T-cell (primary cell): Measurements from ENCODE around the gene SREBF2. TPM values are rescaled to one million over a fixed set of nuclear protein-coding genes. Genes with fewer than 3 reads are reported as not detected.

ENCODE experiments used
- ATAC-seq, 4 experiments: fragments of 200-7000 bp in 3 of 4; fragments of 150-1000 bp in 1 of 4; cut with Tn5 transposase; replicated peaks in 1 of 4; 1 replicate in 3 of 4; 2 replicates in 1 of 4; pipeline ENCODE4 v1.10.0; 2021; ENCODE audit warnings: moderate library complexity in 3 of 4, mild to moderate bottlenecking in 2 of 4, moderate number of reproducible peaks in 1 of 4
- CTCF ChIA-PET, 2 donors: fragments of 300-600 bp; sonication (Branson Sonifier 250); formaldehyde crosslinking; loops; one replicate each; lab custom pipeline; 2022; ENCODE audit warnings: antibody characterized with exemption in 2 of 2; lab: Charles Lee
- POLR2A ChIA-PET, 2 donors: fragments of 300-600 bp; sonication (Branson Sonifier 250); formaldehyde crosslinking; loops; one replicate each; lab custom pipeline; 2022; ENCODE audit warnings: antibody characterized with exemption in 2 of 2; lab: Charles Lee
- DNase-seq, 35 experiments: peaks; one replicate each; pipeline versions ENCODE4 v3.0.0 to v3.0.0-alpha.2; 2013 to 2023
- H3K27ac ChIP-seq: one replicate; pipeline ENCODE4 v1.5.1; 2013; ENCODE audit warnings: low read length
- H3K27me3 ChIP-seq, 2 experiments: replicated peaks in 1 of 2; 1 replicate in 1 of 2; 2 replicates in 1 of 2; pipeline versions ENCODE4 v1.6.1 to v1.7.0; 2013; ENCODE audit warnings: low read length in 1 of 2, mixed read lengths in 1 of 2; ENCODE audit not compliant: control insufficient read depth in 2 of 2, insufficient read depth in 2 of 2; ENCODE audit errors: extremely low read depth in 1 of 2
- H3K36me3 ChIP-seq, 2 donors: 1 replicate in 1 of 2; 2 replicates in 1 of 2; pipeline versions ENCODE4 v1.6.1 to v1.7.0; 2013; ENCODE audit warnings: low read length in 1 of 2; ENCODE audit not compliant: control insufficient read depth in 2 of 2, insufficient read depth in 1 of 2; ENCODE audit errors: extremely low read depth in 1 of 2
- H3K4me1 ChIP-seq, 2 experiments: 1 replicate in 1 of 2; 2 replicates in 1 of 2; pipeline versions ENCODE4 v1.6.1 to v1.7.0; 2013; ENCODE audit warnings: low read length in 2 of 2, mixed read lengths in 1 of 2; ENCODE audit not compliant: insufficient read depth in 2 of 2, control insufficient read depth in 1 of 2; ENCODE audit errors: extremely low read depth in 1 of 2
- H3K4me3 ChIP-seq, 2 donors: 1 replicate in 1 of 2; 2 replicates in 1 of 2; pipeline versions ENCODE4 v1.5.1 to v1.7.0; 2013; ENCODE audit warnings: mild to moderate bottlenecking in 2 of 2, low read length in 1 of 2, moderate library complexity in 1 of 2; ENCODE audit not compliant: control insufficient read depth in 1 of 2; ENCODE audit errors: extremely low read depth in 1 of 2
- H3K9me3 ChIP-seq: 2 replicates; pipeline ENCODE4 v1.7.0; 2013
- H3K27ac Mint-ChIP-seq, 2 donors: one replicate each; pipeline ENCODE4 v1.8.0; 2020 to 2021; ENCODE audit warnings: mild to moderate bottlenecking in 2 of 2, mixed read lengths in 2 of 2
- H3K27me3 Mint-ChIP-seq, 2 donors: one replicate each; pipeline ENCODE4 v1.8.0; 2021 to 2022; ENCODE audit warnings: mixed read lengths in 2 of 2
- H3K36me3 Mint-ChIP-seq: one replicate; pipeline ENCODE4 v1.8.0; 2021; ENCODE audit warnings: mixed read lengths
- H3K4me1 Mint-ChIP-seq, 3 donors: one replicate each; pipeline ENCODE4 v1.8.0; 2020 to 2022; ENCODE audit warnings: mixed read lengths in 3 of 3, mild to moderate bottlenecking in 1 of 3
- H3K4me3 Mint-ChIP-seq, 3 donors: one replicate each; pipeline ENCODE4 v1.8.0; 2020 to 2022; ENCODE audit warnings: mild to moderate bottlenecking in 3 of 3, mixed read lengths in 3 of 3, moderate library complexity in 3 of 3
- H3K9me3 Mint-ChIP-seq, 3 donors: one replicate each; pipeline ENCODE4 v1.8.0; 2020 to 2022; ENCODE audit warnings: mixed read lengths in 3 of 3
- WGBS: methylation state at CpG from one replicate; pipeline ENCODE4 v1.1.5; 2013; ENCODE audit warnings: missing lambda C conversion rate; ENCODE audit not compliant: insufficient coverage; 5-methylcytosine and 5-hydroxymethylcytosine counted together
- total RNA-seq, 35 experiments: library from RNA in 6 of 35; stranded (reverse) in 6 of 35; fragments of 120-200 nt in 1 of 35; gene quantifications; one replicate each; pipeline versions ENCODE4 v1.2.1 to v1.2.4 and lab custom pipeline; 2013 to 2026

SREBF2 gene
- total RNA-seq, 5 donors from 2014 or later (not counting 1 experiment from before 2014, with no cell fraction given), result 71.9 to 128 (median 112) TPM

- no peaks in the 10 kb centered on the region for H3K27me3 ChIP-seq
- Mint-ChIP-seq H3K4me3 (no peak overlapping the region), H3K36me3 (no peaks in the 10 kb centered on the region), H3K9me3 (no peaks in the 10 kb centered on the region), H3K27me3 (no peaks in the 10 kb centered on the region), H3K4me1 (peaks cover 30 to 56% (median 42%) of the 10 kb centered on the region in 3 donors), H3K27ac (peak overlapping the region in 1 of 2 donors; percentile 55)
- no peaks in the 10 kb centered on the region for H3K9me3 ChIP-seq
- H3K36me3 ChIP-seq, result no peaks in the 10 kb centered on the region
- ChIA-PET POLR2A (interaction anchor here (0.6 to 0.7 kb wide), 2 partner anchors 94 to 176 kb away, joined by 3 to 5 read pairs; no protein-coding TSS in a partner anchor), CTCF (no interaction called here)
- no peak overlapping the region for H3K4me3 ChIP-seq
- H3K27ac ChIP-seq, result no peak overlapping the region
- ATAC-seq (no peak), DNase-seq (no peak)
- no CpG with 5 or more reads among the region's 2 CpGs for WGBS
- H3K4me1 ChIP-seq, result peaks cover 5 to 43% of the 10 kb centered on the region in 2 experiments
Observed at GRCh38 chr22:41936894-41937169, 103.9 kb downstream of the SREBF2 start.

- Mint-ChIP-seq H3K4me3 (peak overlapping the region; percentile 72 to 92 (median 88)), H3K27me3 (no peaks in the 10 kb centered on the region), H3K27ac (peak overlapping the region; percentile 100), H3K36me3 (no peaks in the 10 kb centered on the region), H3K9me3 (no peaks in the 10 kb centered on the region), H3K4me1 (peaks cover 30 to 54% (median 43%) of the 10 kb centered on the region in 3 donors)
- H3K27ac ChIP-seq, result peak overlapping the region; percentile 99
- ATAC-seq (peak; percentile 75 to 84 (median 78)), DNase-seq (peak; percentile 69 to 98 (median 95))
- CTCF ChIA-PET, result interaction anchor here (0.7 to 2.8 kb wide), 24 partner anchors 13 to 319 kb away, joined by 3 to 48 read pairs (median 5); partner anchors contain the start of genes CCDC134 (in 1 of the 2), MEI1 (in 1 of the 2), SHISA8 (in 1 of the 2) and SNU13 (in 1 of the 2)
- no peaks in the 10 kb centered on the region for H3K36me3 ChIP-seq
- peaks cover 5 to 40% of the 10 kb centered on the region in 2 experiments for H3K4me1 ChIP-seq
- peak overlapping the region in 1 of 2 donors; percentile 50 for H3K4me3 ChIP-seq
- H3K27me3 ChIP-seq, result no peaks in the 10 kb centered on the region
- 11% methylated on average over 8 of the region's 13 CpGs for WGBS
- H3K9me3 ChIP-seq, result no peaks in the 10 kb centered on the region
- POLR2A ChIA-PET, result interaction anchor here (0.6 to 1.8 kb wide), 16 partner anchors 13 to 1082 kb away, joined by 3 to 19 read pairs (median 4); partner anchors contain the start of genes SREBF2 (in 2 of the 2), TNFRSF13C (in 2 of the 2), CCDC134 (in 1 of the 2) and MEI1 (in 1 of the 2)
Observed at GRCh38 chr22:41939981-41940831, 107.3 kb downstream of the SREBF2 start.

- Mint-ChIP-seq H3K9me3 (no peaks in the 10 kb centered on the region), H3K36me3 (no peaks in the 10 kb centered on the region), H3K4me1 (peaks cover 35 to 55% (median 47%) of the 10 kb centered on the region in 3 donors), H3K27ac (peak overlapping the region; percentile 100), H3K27me3 (no peaks in the 10 kb centered on the region), H3K4me3 (peak overlapping the region; percentile 72 to 92 (median 88))
- Histone ChIP-seq H3K4me1 (peaks cover 5 to 48% of the 10 kb centered on the region in 2 experiments), H3K27me3 (no peaks in the 10 kb centered on the region), H3K9me3 (no peaks in the 10 kb centered on the region), H3K4me3 (peak overlapping the region in 1 of 2 donors; percentile 14), H3K36me3 (no peaks in the 10 kb centered on the region), H3K27ac (peak overlapping the region; percentile 99)
- 29% methylated on average over 13 of the region's 13 CpGs for WGBS
- ATAC-seq, result peak; percentile 54 to 79 (median 70)
- DNase-seq, result peak; percentile 70 to 92 (median 83)
- ChIA-PET POLR2A (interaction anchor here (0.6 to 1.8 kb wide), 16 partner anchors 14 to 532 kb away, joined by 3 to 19 read pairs (median 4); partner anchors contain the start of genes SREBF2 (in 2 of the 2), TNFRSF13C (in 2 of the 2), CCDC134 (in 1 of the 2) and MEI1 (in 1 of the 2)), CTCF (interaction anchor here (0.5 to 2.8 kb wide), 29 partner anchors 9 to 320 kb away, joined by 3 to 48 read pairs (median 5); partner anchors contain the start of genes CCDC134 (in 1 of the 2), MEI1 (in 1 of the 2), SHISA8 (in 1 of the 2) and SNU13 (in 1 of the 2))
Observed at GRCh38 chr22:41940832-41941765, 108.2 kb downstream of the SREBF2 start.

GRCh38 chr22:41943661-41944209 lies 110.8 kb downstream of the SREBF2 start:
- Mint-ChIP-seq H3K27ac (no peak overlapping the region), H3K4me3 (no peak overlapping the region), H3K36me3 (no peaks in the 10 kb centered on the region), H3K4me1 (peaks cover 42 to 48% (median 44%) of the 10 kb centered on the region in 3 donors), H3K9me3 (no peaks in the 10 kb centered on the region), H3K27me3 (no peaks in the 10 kb centered on the region)
- H3K4me1 ChIP-seq, result peaks cover 5 to 55% of the 10 kb centered on the region in 2 experiments
- peaks cover 0 to 8% of the 10 kb centered on the region in 2 experiments for H3K27me3 ChIP-seq
- POLR2A ChIA-PET, result no interaction called here
- no peak for DNase-seq
- H3K4me3 ChIP-seq, result no peak overlapping the region
- CTCF ChIA-PET, result interaction anchor here (0.6 to 1.7 kb wide), 6 partner anchors 18 to 992 kb away, joined by 3 to 6 read pairs (median 4); partner anchors contain the start of genes MEI1 (in 1 of the 2) and RBX1 (in 1 of the 2)
- no peak for ATAC-seq
- no peak overlapping the region for H3K27ac ChIP-seq
- H3K9me3 ChIP-seq, result no peaks in the 10 kb centered on the region
- H3K36me3 ChIP-seq, result no peaks in the 10 kb centered on the region
- 90% methylated on average over 2 of the region's 9 CpGs for WGBS

GRCh38 chr22:41946629-41947423 lies 113.9 kb downstream of the SREBF2 start, which contains the start of gene CENPM:
Gene CENPM (minus strand): TSS chr22:41947152. CDS start chr22:41947076, 76 bp downstream.
- Histone ChIP-seq H3K4me3 (peak within 1 kb of the TSS; percentile 80 to 87), H3K27ac (no peak within 1 kb of the TSS), H3K4me1 (peaks cover 0 to 25% of the 10 kb centered on the region in 2 experiments), H3K27me3 (peaks cover 0 to 8% of the 10 kb centered on the region in 2 experiments), H3K9me3 (no peaks in the 10 kb centered on the region), H3K36me3 (no peaks in the 10 kb centered on the region)
- DNase-seq (peak; percentile 68 to 88 (median 80)), ATAC-seq (peak; percentile 94 to 96 (median 96))
- no peaks in the 10 kb centered on the region for H3K36me3 Mint-ChIP-seq
- peak within 1 kb of the TSS; percentile 83 to 89 (median 85) for H3K4me3 Mint-ChIP-seq
- H3K9me3 Mint-ChIP-seq, result no peaks in the 10 kb centered on the region
- peaks cover 13 to 18% (median 15%) of the 10 kb centered on the region in 3 donors for H3K4me1 Mint-ChIP-seq
- POLR2A ChIA-PET, result interaction anchor here (0.5 to 1.0 kb wide), 4 partner anchors 107 to 565 kb away, joined by 3 to 6 read pairs (median 5); partner anchors contain the start of gene SREBF2 (in 1 of the 2)
- 2% methylated on average over 46 of the region's 56 CpGs for WGBS
- peak within 1 kb of the TSS; percentile 31 to 55 for H3K27ac Mint-ChIP-seq
- CTCF ChIA-PET, result interaction anchor here in 1 of 2 donors (0.7 to 2.4 kb wide), 6 partner anchors 10 to 675 kb away, joined by 3 to 8 read pairs (median 4); partner anchors contain the start of gene SREBF2
- no peaks in the 10 kb centered on the region for H3K27me3 Mint-ChIP-seq
